ENCODE results near the gene NUP98.
A peak's percentile ranks its signal among the peaks of the same experiment; 100 is the strongest.

Gene NUP98

DNA sequence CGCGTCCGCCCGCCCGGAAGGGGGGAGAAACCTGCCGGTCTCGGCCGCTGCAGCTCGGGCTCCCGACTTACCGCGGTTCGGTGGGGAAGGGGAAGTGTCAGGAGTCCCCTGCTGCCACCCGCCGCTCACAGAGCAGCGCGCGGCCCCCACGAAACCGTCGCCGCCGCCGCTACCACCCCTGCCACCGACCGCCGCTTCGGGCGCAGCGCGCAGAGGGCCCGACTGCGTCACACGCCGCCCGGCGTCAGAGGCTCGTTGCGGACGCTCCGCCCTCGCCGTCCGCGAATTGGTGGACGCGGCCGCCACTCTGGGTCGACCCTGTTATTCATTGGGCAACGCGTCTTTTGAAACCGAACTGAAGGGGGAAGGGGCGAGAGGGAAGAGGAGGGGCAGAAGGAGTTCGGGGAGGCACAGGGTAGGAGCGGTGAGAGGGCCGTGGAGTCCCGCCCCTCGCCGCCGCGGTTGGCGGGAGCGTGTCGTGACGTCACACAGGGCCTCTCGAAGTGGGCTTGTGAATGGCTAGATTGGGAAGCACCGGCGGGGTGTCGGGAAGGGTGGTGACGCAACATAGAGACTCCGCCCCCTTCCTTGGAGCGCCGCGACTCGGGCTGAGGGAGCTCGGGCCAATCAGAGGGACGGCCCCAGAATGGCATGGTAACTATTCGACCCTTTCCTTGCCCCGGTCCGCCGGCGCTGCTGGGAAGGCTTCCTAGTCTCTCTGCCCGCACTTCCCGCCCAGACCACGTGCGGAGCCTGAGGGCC, at the start of gene NUP98:
Gene NUP98, minus strand, starts transcription at position 226 of the 762 bp plus-strand sequence. CDS start 15,437 bp downstream, outside the sequence.
- peak; percentile 99 for DNase-seq (ENCODE audit: low read depth, low spot score)

DNA sequence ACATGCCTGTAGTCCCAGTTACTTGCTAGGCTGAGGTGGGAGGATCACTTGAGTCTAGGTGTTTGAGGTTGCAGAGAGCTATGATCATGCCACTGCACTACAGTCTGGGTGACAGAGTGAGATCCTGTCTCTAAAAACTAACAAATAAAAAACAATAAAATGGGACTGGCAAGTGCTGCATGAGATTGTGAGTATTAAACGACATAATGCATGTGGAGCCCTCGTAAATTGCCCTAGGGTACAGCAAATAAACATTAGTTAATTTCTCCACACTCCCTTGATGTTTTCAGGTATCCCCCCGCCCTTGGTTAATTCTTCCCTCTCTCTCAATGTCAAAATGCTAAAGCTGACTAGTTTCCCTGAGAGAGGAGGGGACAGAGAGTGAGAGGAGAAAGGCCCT, 48.3 kb upstream of the NUP98 start:
- DNase-seq (ENCODE audit: low read depth, low spot score): no peak

DNA sequence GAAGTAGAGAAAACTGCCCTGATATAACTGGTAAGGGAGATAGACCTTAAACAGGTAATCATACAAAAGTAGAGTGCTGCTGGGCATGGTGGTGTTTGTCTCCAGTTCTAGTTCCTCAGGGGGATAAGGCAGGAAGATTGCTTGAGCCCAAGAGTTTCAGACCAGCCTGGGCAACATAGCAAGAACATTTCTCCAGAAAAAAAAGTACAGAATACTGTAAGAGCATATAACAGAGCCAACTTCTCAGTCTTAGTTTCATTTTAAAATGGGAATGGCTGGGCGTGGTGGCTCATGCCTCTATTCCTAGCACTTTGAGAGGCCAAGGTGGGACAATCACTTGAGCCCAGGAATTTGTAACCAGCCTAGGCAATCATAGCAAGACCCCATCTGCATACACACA, 47.9 kb upstream of the NUP98 start:
- DNase-seq (ENCODE audit: low read depth, low spot score): no peak

DNA sequence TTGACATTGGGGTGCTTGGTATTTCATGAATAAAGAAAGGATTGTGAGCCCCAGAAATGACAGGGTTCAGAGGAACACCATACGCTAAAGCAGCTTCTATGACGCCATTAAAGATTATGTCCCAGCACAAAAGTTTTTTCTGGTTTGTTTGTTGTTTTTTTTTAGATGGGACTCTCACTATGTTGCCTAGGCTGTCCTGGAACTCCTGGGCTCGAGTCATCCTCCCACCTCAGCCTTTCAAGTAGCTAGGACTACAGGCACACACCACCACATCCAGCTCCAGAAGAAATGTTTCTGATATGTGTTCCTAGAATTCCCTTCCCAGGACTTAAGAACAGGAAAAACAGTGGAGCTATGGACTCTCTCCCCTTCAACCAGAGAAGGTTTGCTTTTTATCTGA, 46.0 kb upstream of the NUP98 start:
- DNase-seq (ENCODE audit: low read depth, low spot score): no peak

DNA sequence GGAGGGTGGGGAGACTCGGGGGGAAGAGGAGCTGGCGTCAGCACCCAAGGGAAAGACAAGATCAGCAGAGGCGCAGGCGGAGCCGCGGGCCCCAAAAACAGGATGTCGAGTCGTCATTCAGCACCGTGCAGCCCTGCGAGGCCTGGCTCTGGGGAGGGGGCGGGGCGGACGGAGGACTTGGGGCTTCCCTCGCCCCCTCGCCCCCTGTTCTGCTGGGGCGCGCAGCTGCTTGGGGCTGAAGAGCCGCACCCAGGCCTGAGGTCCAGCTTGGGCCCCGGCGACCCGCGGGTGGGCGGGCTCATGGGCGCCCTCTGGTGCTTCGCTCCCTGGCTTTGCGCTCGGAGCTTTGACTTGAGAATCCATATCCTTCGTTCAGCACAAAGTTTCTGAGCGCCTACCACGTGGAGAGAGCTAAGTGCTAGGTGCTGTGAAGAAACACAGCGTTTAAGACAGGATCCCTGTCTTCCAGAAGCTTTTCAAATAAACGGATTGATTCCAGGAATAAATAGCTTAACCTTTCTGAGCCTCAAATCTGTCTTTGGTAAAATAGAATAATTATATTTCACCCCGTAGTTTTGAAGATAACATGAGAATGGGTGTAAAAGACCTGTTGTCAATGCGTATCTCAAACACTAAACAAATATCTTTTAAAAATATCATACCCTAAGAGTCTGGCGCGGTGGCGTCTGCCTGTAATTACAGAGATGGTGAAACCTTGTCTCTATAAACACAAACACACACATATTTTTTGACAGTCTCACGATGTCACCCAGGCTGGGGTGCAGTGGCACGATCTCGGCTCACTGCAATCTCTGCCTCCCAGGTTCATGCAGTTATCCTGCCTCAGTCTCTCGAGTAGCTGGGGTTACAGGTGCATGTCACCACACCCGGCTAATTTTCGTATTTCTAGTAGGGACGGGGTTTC, 44.3 kb upstream of the NUP98 start:
- peak; percentile 72 for DNase-seq (ENCODE audit: low read depth, low spot score)

DNA sequence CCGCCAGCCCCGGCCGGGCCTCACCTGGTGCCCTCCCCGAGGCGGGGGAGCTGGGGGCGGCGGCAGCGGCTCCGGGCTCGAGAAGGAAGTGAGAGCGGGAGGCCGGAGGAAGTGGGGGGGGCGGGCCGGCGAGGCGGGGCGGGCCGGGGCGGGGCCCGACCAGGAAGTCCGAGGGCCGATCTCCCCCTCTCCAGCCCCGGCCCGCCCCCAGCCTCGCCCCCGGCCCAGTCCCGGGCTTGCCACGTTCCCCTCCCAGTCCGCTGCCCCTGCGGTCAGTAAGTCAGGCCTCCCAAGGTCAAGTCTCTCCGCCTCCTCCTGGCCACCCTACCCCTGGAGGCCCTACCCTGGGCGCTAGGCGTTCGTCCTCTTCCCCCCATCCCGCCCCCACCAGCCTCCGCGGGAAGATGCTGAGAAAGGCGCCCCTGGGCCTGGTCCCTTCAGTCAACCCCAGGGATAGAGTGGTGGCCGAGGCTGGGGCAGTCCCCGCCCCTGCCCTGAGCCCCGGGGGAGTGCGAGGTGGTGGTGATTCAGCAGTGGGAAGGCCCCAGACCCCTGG, 43.6 kb upstream of the NUP98 start, which contains the start of gene RHOG:
Gene RHOG, minus strand, starts transcription at position 90 of the 556 bp plus-strand sequence. CDS start 12,821 bp downstream, outside the sequence.
- no peak for DNase-seq (ENCODE audit: low read depth, low spot score)

DNA sequence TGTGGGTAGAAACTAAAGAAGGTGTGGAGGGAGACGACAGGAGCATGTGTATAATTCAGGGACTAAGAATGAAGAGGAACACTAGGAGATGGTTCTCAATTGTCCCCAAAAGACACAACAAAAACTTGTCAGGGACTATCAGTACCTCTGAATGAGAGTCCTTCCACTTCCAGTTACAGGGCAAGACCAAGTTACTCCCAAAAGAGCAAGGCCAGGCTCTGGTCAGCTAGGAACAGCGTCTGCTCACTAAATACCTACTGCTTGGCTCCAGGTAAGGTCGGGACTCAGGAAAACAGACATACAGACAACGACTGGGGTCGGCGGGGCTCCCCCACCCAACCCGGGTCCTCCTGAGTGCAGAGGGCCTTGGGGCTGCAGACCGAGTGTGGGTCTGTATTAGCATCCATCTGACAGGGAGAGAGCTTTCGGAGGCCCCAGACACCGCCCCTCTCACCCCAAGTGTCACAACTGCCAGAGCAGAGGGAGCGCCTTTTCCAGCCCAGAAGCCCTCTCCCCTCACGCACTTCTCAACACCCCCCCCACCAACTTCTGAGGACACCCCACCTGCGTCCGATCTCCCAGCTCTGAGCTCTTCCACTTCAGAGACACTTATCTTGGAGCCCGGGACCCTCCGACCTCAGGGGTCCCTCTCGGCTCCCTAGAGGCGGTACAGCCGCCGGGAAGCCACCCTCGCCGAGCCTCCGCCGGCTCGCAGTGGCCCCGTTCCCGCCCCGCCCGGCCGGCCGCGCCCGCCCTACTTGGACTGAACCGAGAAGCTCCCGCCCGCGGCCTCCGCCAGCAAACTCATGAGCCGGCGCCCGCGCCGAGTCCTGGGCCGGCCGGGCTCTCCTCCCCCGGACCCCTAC, 42.9 kb upstream of the NUP98 start:
- DNase-seq (ENCODE audit: low read depth, low spot score): no peak

DNA sequence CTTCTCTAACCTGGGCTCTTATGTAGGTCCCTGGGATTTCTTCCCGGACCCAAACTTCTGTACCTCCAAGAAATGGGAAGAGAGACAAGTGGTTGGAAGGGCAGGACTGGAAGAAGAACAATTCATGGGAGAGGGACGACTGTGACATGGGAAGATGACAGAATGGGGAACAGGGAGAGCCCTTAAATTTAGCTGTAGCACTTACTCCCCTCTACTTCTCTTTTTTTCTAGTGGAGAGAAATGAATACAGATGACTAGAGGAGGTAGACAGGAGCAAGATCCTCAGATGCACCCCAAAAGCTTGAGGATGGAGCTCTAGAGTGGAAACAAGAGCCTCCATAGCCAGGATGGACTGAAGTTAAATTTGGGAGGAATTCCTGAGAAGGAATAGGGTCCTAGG, 41.1 kb upstream of the NUP98 start:
- DNase-seq (ENCODE audit: low read depth, low spot score): no peak

DNA sequence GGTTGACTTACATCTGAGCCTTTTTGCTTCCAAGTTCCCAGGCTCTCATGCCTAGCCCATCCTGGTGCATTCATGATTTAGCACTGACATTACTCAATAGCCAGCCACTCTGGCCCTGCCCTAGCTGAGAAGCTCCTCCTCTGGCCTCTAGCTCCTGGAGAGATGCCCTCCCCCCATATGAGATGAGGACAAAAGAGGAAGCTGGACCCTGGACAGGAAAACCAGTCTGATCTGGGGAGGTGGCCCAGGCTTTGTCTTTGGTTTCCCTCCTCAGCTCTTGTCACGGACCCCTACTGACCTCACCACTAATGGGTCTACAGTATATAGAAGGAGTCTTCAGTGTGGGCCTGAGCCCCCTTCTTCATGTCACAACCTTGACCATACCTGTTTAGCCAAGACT, 40.4 kb upstream of the NUP98 start:
- no peak for DNase-seq (ENCODE audit: low read depth, low spot score)

DNA sequence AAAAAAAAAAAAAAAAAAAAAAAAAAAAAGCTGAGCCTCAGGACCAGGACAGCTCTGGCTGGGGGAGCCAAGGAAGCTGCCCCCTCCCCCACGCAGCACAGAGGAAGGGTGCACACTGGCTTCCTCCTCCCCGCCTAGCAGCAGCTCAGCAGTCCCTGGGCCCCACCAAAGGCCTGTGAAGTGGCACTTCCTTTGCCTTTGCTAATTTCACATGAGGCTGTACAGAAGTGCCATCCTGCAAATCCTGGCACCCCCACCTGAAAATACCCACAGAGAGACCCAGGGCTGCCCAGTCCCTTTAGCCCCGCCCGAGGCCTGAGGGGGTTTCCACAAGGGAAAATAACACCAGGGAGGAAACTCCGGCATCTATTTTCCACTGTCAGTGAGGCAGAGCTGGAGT, 39.5 kb upstream of the NUP98 start:
- no peak for DNase-seq (ENCODE audit: low read depth, low spot score)

DNA sequence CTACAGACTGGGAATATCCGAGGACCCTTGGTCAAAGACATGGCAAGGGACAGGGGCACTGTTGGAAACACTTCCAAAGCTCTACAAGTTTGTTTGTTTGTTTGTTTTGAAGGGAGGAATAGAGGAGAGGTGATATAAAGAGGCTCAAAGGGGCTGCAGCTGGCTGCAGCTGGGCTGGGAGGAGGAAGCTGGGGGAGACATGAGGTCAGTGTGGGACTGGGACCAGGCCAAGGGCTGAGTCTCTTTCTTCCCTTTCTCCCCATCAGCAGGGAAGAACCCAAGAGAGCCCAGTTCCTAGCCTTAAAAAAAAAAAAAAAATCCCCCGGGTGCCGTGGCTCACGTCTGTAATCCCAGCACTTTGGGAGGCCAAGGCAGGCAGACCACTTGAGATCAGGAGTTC, 38.4 kb upstream of the NUP98 start:
- DNase-seq (ENCODE audit: low read depth, low spot score): no peak

DNA sequence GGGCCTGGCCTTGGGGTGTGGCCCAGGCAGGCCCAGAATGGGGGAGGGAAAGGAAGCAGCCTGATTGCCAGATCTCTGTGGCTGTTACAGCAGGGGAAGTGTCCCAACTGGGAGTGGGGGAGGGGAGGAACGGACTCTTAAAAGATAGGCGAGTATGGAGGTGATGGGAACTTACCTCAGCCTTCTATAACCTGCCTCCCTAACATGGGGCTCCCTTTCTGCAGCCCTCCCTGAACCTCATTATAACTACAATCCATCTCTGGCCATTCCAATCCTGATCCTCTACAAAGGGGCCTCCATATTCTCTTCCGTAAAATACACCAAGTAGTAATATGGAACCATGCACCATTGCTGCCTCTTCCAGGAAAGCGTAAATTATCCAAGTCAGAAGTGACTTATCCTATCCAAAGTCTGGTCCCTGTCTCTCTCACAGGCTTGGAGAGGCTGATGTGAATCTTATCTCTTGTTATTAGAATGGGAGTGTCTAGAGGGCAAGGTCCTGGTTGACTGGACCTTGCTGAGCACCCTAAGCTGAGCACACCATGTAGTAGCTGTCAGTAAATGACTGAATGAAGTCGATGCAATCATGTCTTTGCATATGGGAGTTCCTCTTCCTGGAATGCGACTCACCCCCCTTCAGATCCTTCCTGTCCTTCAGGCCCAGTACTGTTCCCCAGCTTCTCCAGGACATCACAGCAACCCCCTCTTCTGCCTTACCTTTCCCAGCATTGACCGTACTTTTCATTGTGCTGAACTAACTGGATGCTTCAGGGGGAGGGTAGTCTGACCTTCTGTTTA, 37.5 kb upstream of the NUP98 start:
- no peak for DNase-seq (ENCODE audit: low read depth, low spot score)

DNA sequence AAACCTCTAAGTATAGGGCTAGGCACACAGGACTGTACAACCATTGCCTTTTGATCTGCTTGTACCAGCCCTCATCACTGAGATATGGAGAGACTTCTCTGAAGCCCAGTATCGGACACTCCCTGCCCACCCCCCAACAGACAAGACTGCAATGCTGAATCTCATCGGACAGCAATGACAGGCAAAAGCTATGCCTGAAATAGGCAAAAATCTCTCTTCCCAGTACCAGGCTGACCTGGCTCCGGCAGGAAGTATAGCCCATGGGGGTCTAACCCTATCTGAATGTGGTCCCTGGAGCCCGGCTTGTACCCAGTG, 37.0 kb upstream of the NUP98 start:
- no peak for DNase-seq (ENCODE audit: low read depth, low spot score)

DNA sequence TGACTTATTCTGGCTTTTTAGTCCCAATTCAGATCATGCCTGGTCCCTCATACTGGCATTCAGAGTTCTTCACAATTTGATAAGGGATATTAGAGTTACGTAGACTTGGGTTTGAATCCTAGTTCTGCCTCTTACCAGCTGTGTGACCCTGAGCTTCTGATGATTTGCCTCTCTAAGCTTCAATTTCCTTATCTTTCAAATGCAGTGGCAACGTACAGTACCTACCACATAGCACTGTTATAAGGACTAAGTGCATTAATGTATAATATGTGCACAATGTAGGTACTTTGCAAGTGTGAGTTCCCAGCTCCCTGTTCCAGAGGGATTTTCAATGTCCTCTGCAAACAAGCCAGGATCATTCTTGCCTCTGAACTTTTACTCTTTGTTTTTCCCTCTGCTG, 36.1 kb upstream of the NUP98 start:
- no peak for DNase-seq (ENCODE audit: low read depth, low spot score)

DNA sequence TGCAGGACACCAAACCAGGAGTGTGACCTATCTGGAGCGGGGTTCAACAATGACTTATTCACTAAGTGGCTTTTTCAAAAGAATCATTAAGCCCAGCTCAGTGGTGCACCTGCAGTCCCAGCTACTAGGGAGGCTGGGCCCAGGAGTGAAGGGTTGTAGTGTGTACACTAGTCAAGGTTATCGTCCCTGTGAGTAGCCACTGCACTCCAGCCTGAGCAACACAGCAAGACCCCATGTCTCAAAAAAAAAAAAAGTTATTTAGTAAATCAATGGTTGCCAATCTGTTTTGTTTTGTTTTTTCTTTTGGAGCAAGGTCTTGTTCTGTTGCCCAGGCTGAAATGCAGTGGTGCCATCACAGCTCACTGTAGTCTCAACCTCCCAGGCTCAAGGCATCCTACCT, 35.5 kb upstream of the NUP98 start:
- DNase-seq (ENCODE audit: low read depth, low spot score): no peak

DNA sequence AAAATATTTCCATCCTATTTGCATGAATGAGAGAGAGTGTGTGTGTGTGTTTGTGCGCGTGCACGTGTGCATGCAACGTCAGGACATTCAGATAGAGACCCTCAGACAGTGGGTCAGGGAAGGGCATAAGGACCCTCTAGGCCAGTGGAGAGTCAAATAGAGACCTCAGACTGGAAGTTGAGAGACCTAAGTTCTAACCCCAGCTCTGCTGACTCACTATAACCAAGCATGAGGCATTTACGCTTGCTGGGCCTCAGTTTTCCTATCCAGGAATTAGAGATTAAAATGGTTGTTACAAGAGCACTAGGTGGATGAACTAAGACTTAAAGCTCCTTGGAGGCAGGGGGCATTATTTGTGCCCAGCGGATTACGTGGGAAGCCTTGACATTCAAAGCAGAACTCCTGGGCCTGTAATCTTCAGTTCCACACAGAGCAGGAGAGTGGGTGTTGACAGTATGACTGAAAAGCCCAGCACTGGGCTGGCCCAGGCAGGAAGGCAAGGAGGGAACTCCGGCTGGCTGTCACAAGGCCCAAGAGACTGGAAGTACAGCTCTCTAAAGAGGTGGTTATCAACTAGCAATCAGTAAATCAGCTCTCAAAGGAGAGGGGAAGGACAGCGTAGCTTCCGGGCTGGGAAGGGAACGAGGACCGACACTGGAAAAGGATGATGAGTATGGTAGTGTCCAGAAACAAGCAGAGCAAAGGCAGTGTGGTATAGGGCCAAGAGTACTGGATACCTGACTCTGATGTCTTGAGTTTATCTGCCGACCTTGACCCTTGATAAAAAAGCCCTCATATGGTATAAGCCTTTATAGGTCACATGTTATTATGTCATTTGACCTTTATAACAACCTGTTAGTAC, 34.3 kb upstream of the NUP98 start:
- DNase-seq (ENCODE audit: low read depth, low spot score): no peak

DNA sequence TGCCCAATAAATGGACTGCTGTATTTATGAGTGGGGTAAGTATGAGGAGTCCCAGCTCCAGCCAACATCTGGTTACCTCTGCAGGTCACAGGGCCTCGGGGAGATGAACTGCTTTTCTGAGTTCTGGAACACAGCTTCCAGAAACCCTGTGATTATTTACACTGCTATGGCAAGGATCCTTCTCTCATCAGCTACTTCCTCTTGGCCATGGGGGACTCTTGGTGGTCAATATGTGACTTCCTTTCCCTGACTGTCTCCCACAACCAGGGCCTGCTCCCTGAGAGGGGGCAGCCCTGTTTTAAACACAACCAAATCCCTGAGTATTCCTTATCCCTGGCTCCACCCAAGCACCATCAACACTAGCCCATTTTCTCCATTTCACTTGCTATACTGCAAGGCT, 33.4 kb upstream of the NUP98 start:
- no peak for DNase-seq (ENCODE audit: low read depth, low spot score)

DNA sequence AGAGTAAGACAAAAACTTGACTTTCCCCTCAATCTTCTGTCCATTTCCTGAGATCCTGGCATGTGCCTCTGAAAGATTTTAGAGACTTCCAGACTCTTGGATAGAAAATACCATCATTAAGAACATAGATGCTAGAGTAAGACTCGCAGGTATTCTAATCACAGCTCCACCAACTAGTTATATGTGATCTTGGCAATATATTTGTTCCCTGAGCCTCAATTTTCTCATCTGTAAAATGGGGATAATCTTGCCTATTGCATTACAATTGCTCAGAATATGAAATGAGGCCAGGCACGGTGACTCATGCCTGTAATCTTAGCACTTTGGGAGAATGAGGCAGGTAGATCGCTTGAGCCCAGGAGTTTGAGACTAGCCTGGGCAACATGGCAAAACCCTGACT, 32.7 kb upstream of the NUP98 start:
- DNase-seq (ENCODE audit: low read depth, low spot score): no peak

DNA sequence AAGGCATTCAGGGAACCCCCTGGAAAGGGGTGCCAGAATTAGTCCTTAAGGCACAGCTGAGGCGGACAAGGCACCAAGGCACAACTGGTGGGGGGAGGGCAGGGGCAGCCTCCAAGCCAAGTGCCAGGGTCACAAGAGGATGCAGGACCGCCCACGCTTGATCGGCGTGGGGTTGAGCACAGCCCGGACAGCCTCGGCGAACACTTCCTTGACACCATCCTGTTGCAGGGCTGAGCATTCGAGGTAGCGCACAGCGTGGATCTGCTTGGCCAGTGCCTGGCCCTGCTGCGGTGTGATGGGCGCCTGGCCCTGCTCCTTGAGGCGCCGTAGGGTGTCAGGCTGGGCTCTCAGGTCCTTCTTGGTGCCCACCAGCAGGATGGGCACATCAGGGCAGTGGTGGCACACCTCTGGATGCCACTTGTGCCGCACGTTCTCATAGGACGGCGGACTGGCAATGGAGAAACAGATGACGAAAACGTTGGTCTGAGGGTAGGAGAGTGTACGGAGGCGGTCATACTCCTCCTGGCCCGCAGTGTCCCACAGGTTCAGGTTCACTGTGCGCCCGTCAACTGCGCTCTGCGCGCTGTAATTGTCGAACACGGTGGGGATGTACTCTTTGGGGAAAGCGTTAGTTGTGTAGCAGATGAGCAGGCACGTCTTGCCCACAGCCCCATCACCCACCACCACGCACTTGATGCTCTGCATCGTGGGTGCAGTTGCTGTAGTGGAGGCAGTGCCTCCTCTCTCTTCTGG, 30.3 kb upstream of the NUP98 start:
- DNase-seq (ENCODE audit: low read depth, low spot score): no peak
